GM21381 (cell line): Measurements from ENCODE around the gene MIOS.
"Not testable (repeated sequence)": the region's sequence is repeated elsewhere in the genome, so short reads cannot be mapped to it uniquely, and the experiment has no call there.

ENCODE experiments used
- ATAC-seq: cut with Tn5 transposase; IDR thresholded peaks from one replicate; pipeline ENCODE4 v1.9.1; 2021; ENCODE audit warnings: mild to moderate bottlenecking, moderate library complexity; ENCODE audit not compliant: unreplicated experiment

MIOS gene

DNA sequence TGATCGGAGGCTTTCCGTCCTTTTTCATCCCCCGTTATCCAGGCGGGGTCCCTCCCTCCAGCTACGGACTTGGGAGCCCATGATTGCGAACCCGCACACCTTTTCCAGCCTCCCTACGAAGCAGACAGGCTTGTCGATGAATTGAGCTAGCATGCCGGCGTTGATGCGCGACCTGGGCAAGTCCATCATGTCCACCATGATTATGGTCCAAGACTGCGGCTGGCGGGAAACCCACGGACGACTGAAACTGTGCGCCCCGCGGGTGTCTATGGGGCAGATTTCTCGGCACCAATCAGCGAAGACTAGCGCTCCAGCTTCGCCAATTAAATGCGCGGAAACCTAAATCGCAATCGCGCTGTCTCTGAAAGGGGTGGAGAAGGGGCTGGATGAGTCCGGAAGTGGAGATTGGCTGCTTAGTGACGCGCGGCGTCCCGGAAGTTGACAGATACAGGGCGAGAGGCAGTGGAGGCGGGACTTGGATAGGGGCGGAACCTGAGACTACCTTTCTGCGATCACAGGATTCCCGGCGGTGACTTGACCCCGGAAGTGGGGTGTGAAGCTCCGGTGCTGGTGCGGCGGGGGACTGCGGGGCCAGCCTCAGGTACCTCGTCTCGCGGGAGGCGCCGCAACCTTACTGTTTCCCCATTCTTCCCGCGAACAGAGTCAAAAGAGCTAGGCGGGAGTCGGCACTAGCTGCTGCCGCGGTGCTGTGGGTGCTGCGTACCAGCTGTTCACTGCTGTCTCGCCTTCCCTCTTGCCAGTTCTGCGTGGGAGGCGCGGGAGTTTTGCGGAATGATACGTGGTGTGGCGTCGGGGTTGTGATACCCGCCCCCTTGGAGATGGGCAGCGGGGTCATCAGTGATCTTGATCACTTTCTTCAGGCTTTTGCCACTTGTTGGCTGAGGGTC is 73.8 kb downstream of the MIOS start, which contains the start of gene UMAD1:
Gene UMAD1 (plus strand): TSS at position 532 of the 908 bp plus-strand sequence. CDS start 32,620 bp downstream, outside the sequence.
- ATAC-seq: peak; percentile 98

DNA sequence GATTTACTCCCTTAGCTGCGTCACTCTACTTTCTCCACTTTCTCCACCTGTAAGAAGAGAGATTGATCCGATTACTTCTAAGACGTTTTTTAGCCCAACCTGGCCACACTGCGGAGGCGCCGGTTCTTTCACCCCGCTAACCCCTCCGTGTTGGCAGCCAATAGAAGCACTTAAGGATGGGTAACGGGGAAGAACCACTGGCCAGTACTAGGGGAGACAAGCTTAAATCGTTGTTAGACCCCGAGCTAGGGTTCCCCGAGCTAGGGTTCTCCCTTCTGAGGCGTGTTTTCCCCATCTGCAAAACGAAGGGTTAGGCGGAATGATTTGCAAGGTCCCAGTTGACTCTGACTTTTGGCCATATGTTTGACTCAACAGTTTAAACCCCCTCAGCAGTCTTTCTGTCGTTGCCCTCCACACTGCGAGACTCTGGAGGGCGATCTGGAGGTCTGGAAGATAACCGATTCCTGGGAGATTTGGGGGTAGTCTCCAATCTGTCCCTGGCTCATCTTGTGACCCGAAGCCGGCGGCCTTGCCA is 74.5 kb downstream of the MIOS start:
- peak; percentile 1 for ATAC-seq

DNA sequence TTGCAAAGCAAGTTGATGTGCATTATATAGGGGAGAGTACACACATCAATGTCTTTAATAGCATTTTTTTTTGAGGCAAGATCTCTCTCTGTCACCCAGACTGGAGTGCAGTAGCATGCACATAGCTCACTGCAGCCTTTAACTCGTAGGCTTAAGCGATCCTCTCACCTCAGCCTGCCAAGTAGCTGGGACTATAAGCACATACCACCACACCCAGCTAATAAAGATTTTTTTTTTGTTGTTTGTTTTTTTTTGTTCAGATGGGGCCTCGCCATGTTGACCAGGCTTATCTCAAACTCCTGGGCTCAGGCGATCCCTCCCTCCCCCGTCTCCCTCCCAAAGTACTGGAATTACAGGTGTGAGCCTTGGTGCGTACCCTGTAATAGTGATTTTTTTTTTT is 75.4 kb downstream of the MIOS start:
- ATAC-seq: no peak

DNA sequence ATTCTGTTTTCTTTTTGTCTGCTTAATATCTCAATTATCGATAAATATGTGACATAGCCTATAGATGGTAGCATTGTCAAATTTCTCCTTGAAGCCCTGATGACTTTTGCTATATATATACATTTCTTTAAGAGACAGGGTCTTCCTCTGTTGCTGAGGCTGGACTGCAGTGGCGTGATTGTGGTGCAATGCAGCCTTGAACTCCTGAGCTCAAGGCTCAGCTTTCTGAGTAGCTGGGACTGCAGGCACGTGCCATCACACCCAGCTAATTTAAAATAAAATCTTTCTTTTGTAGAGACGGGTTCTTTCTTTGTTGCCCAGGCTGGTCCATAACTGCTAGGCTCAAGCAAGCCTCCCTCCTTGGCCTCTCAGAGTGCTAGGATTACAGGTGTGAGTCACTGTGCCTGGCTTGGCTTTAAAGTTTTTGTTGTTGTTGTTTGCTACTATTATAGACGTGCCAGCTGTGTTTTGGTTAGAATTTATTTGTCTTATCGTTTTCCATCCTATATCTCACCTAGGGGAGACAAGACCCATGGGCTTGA is 80.9 kb downstream of the MIOS start:
- no peak for ATAC-seq

DNA sequence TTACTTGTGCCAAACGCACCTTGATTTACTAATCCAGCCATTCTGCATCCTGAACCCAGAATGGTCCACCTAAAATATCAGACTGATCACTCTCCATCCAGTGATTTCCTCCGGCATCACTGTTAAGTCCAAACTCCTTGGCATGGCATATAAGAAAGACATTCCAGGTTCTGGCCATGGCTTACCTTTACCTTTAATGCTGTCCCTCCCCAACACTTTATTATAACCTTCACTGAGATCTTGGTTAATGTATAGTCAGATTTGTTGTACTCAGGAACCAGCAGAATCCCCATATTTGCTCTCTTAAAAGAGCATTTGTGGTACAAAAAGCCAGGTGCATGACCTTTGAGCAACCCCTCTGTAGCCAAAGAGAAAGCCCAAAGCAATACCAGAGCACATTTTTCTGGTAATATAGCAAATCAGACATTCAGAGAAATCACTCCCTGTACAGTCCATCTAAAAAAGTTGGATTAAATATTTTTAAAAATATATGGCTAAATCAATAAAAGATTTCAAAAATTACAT is 84.1 kb downstream of the MIOS start:
- no peak for ATAC-seq

DNA sequence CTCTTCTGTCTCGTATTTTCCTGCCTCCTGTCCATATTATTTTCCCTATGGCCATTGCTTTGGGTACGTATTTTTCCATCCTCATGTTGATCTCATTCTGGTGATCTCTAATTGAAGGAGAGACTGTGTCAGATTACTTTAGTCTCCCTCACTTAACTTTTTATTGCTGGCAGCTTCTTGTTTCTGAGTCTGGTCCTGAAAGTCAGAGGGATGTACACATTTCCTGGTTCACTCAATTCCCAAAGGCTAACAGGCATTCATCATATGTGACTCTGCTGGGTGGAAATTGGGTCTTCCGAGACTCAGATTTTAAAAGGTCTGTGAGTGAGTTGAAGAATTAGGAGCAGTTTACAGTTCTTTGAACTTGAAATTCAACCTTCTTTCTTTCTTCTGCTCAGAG is 84.8 kb downstream of the MIOS start:
- ATAC-seq: no peak

DNA sequence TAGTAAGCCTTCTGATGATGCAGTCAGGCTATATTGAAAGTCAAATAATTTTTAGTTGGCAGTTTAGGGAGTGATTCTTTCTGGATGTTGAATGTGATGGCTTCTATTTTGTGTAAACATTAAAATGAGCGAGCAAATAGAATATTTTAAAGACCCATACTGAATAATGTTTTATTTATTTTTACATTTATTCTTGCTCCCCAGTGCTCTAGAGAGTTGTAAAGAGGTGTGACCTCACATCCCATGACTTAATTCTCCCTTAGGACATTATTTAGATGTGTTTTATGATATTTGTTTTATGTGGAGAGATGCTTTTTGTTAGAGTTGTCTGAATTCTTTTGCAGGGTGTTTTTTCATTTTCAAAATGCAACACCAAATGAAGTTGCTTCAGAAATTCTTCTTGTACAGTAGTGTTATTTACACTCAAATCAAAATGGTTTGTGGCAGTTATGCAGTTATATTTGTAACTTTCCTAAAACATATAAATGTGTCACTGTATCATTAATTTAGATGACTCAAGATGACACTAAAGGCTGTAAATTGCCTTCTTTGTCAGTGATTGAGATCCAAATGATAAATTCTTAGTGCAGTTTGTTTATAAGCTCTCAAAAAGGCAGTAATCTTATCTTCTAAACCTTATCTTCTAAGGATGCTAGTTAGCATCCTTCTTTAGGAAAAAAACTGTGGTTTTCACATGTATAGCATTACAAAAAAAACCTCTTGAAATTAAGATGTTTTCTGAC is 86.3 kb downstream of the MIOS start:
- no peak for ATAC-seq

DNA sequence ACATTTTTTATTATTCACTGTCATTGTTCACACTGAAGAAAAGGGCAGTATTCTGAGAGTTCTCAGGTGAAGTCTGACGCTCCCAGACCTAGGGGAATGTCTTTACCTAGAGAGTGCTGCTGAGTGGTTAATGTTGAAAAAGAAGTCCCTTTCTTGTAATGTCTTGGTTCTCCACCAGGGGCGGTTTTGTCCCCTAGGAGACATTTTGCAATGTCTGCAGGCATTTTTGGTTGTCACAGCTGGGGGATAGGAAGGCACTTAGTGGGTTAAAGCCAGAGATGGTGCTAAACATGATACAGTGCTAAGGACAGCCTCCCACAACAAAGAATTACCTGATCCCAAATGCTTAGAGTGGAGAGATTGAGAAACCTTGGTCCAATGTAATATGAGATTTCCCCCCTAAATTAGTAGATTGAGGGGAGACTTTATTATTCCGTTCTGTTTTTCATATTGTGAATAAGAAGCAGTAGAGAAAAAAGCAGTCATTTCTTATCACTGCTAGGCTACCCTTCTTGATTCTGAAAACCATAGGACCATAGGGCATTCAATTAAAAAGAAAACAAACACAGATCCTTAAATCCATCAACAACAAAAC is 87.0 kb downstream of the MIOS start:
- no peak for ATAC-seq

DNA sequence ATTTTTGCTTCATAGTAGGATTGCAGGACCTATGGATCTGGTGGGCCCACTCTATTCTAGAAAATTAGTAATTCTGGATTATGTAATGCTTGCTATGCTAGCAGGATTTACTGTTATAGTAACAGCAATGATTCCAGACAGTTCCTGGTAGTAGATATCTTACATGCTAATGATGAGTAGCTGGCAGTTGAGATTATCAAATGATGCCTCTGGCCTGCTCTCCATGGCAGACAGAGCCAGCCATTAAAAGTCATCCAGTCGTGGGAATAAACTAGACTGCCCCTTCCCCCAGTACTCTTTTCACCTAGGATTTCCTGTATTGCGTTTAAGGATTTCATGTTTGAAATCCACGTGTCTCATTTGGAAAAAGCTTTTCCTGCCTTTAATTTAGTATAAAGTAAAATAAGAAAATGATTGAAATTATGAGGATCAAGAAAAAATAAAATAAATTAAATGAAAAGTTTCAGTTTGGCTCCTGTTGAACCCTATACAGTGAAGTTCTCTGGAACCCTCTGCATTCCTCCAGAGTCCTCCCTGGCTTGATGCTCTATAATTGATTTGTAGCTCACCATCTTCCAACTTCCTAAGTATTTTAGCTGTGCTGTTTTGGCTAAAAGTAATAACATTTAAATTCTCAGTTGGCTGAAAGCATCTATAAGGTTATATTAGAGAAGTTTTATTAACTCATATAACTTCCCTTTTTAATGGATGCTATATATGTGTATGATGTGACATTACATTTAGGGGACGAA is 88.5 kb downstream of the MIOS start:
- no peak for ATAC-seq

DNA sequence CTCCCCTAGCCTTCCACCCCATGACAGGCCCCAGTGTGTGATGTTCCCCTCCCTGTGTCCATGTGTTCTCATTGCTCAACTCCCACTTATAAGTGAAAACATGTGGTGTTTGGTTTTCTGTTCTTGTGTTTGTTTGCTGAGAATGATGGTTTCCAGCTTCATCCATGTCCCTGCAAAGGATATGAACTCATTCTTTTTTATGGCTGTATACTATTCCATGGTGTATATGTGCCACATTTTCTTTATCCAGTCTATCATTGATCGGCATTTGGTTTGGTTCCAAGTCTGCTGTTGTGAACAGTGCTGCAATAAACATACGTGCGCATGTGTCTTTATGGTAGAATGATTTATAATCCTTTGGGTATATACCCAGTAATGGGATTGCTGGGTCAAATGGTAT is 89.8 kb downstream of the MIOS start:
- not testable (repeated sequence) for ATAC-seq
